HUDEP-2 (cell line): ENCODE measurements around the gene TCF20.

ENCODE experiments used
- DNase-seq, 76 experiments: peaks; one replicate each; lab custom pipeline; 2025; ENCODE audit not compliant: unreplicated experiment in 76 of 76; lab: John Stamatoyannopoulos, UW

Gene TCF20

DNA sequence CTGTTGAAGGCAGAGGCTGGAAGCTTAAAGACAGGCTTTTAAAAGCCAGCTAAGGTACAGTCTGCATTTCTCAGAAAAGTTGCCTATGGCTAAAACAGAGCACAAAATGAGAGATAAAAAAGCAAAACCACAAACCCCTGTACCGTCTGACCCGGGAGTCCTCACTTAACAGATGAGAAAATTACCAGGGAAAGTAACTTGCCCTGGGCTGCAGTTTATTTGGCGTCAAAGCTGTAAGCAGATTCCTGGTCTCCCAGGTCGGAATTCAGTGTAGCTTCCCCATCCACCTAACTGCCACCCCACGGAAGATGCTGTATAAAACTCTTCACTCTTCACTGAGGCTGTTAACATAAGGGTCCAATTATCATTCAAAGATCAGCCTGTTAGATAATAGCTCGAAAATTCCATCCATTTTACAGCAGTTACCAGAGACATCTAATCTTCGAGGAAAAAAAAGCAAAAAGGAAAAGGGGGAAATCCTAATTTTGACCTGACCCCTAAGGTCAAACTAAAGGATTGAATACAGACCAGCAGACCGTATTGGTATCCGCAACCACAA, 1.5 kb downstream of the TCF20 start:
- peak in 1 of 76 experiments; percentile 1 for DNase-seq

DNA sequence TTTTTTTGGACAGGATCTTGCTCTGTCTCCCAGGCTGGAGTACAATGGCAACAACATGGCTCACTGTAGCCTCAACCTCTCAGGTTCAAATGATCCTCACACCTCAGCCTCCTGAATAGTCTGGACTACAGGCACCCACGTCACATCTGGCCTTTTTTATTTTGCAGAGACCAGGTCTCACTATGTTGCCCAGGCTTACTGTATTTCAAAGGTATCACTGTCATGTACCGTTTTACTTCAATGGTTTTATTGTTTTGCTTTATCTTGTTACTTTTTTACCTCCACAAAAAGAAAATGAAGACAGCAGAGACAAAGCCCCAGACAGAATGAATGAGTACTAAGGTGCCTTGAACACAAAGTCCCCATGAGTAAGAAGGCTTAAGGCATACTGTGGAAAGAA, 5.1 kb downstream of the TCF20 start:
- DNase-seq, result no peak

DNA sequence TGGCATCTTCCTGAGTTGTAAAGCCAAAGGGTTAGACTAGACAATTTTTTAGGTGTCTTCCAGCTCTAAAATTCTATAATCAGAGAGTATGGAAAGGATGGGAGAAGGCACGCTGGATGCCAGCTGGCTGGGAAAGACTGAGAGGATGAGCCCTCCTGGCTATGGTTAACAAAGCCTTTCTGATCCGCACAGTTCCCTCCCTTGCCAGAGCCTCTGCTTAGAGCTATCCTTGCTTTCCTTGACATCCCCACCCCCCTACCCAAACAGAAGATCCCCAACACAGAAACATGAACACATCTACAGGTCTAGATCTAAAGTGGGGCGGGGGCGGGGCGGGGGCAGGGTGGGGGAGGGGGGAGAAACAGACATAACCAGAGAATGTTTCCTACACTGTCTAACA, 6.5 kb downstream of the TCF20 start:
- DNase-seq, result no peak

DNA sequence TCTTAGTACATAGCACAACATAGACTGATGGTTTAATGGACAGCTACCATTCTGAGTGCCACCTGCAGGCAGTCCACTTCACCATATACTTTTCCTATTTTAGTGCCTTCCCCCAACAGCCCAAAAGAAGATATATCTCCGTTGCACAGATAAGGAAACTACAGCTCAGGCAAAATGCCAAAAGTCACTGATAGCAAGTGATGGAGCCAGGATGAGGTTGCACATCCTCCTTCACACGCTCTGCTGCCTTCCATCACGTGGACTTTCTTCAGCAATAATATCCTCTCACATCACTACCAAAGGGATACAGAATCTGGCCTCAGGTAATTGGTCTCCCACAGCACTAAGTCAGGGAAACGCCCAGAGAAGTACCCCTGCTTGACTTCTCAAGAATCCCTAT, 7.5 kb downstream of the TCF20 start:
- DNase-seq, result peak in 48 of 76 experiments; percentile 4 to 75 (median 44)

DNA sequence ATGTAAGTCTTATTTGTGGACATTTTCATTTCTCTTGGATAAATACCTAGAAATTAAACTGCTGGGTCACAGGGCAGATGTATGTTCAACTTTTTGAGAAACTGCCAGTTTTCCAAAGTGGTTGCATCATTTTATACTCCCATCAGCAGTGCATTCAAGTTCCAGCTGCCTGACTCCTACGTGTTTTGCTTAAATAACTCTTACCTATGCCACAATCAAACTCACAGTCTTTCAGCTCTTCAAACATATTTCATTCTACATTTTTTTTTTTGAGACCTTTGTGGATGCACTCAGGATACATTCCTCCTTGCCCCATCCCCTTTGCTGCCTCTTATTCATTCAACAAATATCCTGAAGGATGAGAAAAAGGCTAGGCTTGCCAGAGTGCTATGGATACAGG, 9.2 kb downstream of the TCF20 start:
- no peak for DNase-seq

DNA sequence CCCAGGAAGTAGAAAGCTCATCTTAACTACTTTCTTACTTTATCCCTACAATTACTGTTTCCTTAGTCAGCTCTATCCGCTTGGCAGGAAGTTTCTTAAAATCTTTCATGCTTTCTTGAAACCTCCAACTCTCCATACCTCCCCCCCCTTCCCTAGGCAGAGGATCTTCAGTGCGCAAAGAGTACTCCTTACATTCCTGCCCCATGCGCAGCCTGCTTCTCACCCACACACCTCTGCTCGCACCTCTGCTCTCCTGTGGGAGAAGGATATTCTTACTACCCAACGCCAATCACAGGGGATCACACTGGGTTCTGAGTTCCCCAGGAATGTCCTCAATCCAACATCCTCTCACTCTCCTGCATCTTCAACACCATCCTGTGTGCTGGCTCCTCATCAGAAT, 12.3 kb downstream of the TCF20 start:
- no peak for DNase-seq

DNA sequence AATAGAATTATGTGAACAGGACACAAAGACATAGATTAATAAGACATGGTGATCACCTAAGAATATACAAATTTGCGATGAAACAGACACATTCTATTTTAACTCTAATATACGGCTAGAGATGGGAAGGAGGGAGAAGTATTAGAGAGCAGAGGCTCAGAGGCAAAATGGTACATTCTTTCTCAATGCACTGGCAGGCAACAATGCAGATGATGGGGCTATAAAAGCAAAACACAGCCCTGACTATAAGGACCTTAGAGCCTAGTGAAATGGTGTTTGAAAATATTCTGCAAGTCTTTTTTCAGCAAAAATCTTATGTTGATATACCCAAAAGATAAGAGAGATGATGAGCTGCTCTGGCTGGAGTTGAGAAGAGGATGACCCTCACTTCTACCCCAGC, 13.1 kb downstream of the TCF20 start:
- DNase-seq, result no peak

DNA sequence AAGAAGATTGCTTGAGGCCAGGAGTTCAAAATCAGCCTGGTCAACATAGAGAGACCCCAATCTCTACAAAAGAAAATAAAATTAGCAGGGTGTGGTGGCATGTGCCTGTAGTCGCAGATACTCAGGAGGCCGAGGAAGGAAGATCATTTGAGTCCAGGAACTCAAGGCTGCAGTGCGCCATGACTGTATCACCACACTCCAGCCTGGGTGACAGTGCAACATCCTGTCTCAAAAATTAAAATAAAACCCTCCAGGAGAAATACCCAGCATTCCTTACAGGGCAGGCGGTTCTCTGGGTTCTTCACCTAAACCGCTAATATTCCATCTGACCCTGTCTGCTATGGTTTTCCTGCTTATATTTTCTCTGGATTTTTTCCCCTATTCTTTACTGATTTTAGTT, 13.5 kb downstream of the TCF20 start:
- no peak for DNase-seq

DNA sequence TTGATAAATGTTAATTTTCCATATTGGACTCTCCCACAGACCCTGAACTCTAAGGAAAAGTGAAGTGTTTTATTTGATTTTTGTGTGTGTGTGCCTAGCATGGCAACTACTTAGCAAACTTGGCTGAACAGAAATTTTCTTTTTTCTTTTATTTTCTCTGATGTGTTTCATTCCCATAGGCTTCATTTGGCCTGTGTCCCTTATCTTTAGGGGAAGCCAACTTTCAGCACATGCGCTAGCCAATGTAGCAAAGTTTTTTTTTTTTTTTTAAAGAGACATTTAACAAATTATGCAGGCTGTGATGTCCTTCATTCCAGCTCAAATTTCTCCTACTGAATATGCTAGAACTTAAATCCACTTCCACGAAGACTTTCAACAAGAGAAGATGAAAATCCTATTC, 14.2 kb downstream of the TCF20 start:
- no peak for DNase-seq

DNA sequence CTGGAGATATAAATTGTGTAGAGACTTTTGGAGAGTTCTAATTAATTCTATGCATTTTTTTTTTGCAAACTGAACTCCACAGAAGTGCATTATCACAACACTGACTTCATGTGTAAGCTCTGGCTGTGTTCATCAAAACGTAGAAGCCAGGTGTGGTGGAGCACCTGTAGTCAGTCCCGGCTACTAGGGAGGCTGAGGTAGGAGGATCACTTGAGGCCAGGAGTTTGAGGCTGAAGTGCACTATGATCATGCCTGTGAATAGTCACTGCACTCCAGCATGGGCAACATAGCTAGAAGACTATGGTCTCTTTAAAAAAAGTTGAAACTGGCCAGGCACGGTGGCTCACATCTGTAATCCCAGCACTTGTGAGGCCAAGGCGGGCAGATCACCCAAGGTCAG, 20.6 kb downstream of the TCF20 start:
- no peak for DNase-seq

DNA sequence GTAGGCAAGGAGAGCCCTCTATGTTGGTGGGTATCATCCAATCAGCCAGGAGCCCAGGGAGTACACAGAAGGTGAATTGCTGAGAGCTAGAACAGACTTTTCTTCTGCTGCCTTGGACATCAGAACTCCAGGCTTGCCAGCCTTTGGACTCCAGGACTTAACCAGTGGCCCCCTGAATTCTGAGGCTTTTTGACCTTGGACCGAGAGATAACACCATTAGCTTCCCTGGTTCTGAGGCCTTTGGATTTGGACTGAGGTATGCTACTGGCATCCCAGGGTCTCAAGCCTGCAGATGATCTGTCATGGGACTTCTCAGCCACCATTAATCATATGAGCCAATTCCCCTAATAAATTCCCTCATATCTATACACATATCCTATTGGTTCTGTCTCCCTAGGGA, 21.5 kb downstream of the TCF20 start:
- no peak for DNase-seq

DNA sequence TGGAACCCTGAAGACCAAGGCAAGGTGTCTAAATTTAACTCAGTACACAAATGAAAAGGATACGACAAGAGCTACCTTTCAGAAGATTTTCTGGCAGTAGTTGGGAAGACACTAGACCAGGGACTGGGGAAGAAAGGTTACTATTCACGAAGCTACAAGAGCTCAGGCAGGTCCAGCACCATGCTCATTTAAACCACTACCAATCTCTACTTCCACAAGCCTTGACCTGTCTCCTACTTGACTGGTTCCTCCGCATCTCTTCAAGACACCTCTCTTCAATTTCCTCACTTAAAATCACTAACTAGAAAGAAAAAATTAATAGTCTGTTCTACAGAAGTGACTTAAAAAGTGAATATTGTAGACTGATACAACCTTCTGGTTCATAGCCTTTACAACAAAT, 22.9 kb downstream of the TCF20 start:
- no peak for DNase-seq

DNA sequence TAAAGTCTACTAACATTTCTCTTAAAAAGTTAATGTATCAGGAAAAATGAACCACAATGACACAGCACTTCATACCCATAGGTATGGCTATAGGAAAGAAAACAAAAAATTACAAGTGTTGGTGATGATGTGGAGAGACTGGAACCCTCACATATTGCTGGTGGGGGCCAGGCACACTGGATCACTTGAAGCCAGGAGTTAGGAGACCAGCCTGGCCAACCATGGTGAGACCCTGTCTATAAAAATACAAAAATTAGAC, 26.7 kb downstream of the TCF20 start:
- DNase-seq, result no peak

DNA sequence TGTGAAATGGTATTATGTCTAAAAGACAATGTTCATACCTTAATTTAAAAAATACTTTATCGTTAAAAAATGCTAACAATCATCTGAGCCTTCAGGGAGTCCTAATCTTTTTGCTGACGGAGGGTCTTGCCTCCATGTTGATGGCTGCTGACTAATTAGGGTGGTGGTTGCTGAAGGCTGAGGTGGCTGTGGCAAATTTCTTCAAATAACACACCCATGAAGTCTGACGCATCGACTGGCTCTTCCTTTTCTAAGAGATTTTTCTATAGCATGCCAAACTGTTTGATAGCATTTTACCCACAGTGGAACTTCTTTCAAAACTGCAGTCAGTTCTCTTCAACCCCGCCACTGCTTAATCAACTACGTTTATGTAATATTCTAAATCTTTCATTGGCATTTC, 33.6 kb downstream of the TCF20 start:
- no peak for DNase-seq

DNA sequence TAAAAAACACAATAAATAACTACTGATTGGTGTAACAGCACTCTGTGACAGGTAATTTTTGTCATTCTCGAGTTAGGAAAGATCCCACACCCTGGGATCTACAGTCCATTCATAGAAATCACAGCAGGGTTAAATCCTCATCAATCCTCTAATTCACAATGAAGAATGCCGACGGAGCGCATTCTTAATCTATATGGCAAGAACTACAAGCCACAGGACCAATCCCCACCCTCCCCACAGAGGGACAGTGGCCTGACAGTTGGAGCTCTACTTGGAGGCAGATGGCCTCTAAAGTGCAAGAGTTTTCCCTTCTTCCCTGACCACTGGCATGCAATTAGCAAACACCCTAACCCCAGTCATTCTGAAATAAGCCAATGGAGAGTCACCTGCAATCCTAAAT, 34.2 kb downstream of the TCF20 start:
- DNase-seq, result no peak

DNA sequence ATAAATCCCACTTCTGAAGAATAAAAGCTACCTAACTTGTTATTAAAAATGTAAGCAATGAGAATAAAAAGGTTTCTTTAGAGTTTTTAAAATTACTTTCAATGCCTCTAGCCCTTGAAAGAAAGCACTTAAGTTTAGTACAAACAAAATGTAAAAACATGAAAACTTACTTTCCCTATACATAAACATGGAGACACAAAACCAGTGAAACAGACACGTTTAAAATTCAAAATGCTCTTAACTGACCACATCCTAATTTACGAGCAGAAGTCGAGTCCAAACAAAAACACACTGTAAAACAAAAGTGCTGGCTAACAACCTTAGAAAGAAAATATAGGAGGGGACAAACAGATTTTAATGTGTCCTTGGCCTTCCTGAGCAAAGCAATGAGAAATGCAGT, 36.6 kb downstream of the TCF20 start:
- no peak for DNase-seq

DNA sequence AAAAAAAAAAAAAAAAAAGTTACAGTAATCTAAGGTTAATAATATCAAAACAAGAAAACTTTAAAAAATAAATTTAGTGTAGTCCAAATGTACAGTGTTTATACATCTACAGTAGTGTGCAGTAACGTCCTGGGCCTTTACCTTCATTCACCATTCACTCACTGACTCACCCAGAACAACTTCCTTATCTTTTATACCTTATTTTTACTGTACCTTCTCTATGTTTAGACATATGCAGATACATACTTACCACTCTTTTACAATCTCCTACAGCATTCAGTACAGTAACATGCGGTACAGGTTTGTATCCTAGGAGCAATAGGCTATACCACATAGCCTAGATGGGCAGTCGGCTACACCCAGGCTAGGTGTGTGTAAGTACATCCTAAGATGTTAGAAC, 38.5 kb downstream of the TCF20 start:
- no peak for DNase-seq

DNA sequence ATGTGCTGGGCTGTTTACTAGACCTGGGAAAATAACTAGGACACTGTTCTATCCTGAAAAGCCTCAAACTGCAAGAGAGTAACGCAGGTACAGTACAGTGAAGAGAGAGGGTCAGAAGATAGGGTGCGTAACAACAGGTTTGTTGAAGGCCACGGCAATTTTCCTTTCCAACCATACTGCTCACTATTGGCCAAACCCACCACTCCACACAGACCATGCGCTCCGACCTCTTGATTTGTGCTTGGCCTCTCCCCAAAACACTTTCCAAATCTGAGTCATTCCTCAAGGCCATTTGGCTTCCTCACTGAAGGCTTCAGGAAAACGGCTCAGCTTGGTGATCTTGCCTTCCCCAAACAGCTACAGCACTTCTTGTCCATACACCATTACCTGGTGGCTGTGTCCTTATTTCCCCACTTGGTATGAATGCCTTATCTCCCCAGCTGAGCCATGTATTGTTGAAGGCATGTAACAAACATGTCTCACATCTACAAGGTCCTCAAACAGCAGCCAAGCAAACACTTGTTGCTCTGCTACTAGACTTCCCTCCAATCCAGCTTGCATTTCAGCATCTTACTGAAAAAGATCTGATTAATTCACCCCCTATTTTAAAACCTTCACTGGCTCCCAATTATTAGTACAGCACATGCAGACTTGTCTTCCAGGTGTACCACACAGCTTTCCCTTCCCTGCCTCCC, 40.9 kb downstream of the TCF20 start:
- no peak for DNase-seq

DNA sequence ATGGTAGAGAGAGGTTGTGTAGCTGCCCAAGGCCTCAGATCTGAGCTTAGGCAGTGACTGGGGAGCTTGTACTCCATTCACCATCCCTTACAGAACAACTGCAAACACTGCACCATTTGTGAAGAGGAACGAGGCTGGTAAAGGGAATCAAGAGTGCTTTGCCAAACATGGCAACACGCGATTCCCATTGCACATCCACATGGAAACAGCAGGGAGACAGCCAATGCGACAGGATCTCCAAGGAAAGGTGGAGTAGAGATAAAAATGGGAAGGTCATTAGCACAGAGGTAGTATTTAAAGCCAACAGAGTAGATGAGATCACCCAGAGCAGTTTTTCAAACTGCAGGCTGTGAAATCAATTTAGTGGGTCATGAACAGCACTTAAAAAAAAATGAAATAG, 42.0 kb downstream of the TCF20 start:
- no peak for DNase-seq

DNA sequence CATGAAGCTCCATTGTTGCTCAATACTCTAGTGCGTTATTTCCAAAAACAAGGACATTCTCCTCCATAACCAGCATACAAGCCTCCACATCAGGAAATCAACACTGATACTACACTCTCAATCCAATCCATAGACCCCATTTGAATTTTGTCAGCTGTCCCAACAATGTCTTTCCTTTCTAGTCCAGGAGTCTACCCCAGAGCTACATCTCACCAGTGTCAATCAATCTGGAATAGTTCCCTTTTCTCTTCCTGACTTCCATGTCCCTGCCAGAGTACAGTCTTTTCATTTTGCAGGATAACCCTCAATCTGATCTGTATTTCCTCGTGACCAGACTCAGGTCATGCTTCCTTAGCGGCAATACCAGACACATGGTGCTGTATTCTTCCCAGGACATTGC, 43.0 kb downstream of the TCF20 start:
- DNase-seq, result no peak

DNA sequence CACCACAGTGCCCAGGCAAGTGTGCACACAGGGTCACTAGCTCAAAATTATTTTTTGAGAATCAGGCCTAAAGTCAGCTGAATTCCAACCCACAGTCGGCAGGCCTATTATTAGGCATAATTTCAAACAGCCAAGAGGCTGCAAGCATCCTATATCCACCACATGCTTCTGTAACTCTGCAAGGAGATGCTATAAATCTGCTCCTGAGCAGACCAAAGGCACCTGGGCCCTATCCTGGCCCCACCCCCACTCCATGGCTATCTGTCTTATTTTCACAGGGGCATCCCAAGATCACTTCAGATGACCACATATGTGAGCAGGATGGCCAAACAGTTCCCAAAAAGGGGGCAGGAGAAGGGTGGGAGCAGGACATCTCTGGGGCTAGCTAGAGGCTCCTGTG, 44.6 kb downstream of the TCF20 start:
- DNase-seq, result no peak

DNA sequence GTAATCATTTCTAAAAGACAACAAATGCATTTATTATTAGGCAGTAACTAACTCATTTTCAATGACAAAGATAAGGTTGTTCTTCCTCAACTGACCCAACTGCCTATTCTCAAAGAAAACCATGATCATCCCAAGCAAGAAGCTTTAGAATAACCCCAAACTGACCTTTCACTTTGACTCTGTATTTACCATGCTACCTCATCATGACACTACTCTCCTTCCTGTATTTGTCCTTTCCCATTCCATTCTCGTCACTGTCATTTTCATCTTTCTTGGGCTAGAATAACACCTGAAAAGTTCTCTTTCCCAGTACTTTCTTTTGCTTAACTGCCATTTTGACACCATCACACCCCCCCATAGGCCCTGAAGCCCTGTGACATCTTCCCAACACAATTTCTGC, 48.3 kb downstream of the TCF20 start:
- no peak for DNase-seq
